ENCODE measurements around the gene GRAMD1B.

GRAMD1B gene

DNA sequence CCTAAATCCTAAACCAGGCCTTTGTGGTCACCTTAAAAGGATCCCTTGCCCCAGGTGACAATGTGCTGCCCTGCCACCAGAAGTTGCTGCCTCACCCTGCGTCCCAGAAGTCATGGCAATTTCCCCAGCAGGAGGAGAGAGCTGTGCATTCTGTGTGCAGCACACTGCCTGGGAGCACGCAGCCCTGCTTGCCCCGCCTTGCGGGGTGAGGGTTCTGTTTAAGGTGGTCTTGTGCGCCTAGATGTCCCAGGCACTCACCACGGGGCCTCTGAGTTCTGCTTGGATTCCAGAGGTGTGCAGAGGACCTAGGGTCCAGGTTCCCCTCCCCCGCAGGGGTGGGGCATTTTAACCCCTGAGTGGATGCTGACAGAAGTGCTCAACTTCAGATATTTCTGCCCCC, 95.0 kb downstream of the GRAMD1B start:
- intact Hi-C loops (cut with micrococcal nuclease) = no loop called here
- no peak overlapping the region for H3K4me3 Mint-ChIP-seq
- peaks cover 8% of the 10 kb centered on the region for H3K9me3 Mint-ChIP-seq
- H3K27me3 Mint-ChIP-seq = no peaks in the 10 kb centered on the region
- H3K36me3 Mint-ChIP-seq (ENCODE audit: low read depth) = no peaks in the 10 kb centered on the region
- H3K27ac Mint-ChIP-seq = peak overlapping the region; percentile 39
- H3K4me1 Mint-ChIP-seq (ENCODE audit: low read depth) = peaks cover 16% of the 10 kb centered on the region

DNA sequence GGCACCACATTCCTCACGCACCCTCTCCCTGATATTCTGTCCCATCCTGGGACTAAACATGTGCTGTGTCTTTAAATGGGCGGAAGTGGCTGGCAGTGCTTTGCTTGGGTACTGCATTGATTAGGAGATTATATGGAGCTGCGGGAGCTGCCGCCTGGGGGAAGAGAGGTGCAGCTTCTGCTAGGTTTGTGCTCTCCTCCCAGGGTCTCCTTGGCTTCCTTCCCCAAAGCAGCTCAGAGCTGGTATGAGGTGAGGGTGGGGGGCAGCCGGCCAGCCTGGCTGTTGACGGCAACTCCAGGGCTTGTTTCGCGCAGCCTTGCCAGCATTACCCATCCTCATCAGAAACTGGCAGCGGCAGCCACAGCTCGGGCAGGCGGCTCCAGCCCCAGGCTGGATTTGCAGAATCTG, 95.4 kb downstream of the GRAMD1B start:
- no peak overlapping the region for H3K4me3 Mint-ChIP-seq
- H3K4me1 Mint-ChIP-seq (ENCODE audit: low read depth) = peaks cover 16% of the 10 kb centered on the region
- H3K27ac Mint-ChIP-seq = peak overlapping the region; percentile 39
- H3K9me3 Mint-ChIP-seq = peaks cover 7% of the 10 kb centered on the region
- intact Hi-C loops (cut with micrococcal nuclease) = no loop called here
- H3K36me3 Mint-ChIP-seq (ENCODE audit: low read depth) = no peaks in the 10 kb centered on the region
- no peaks in the 10 kb centered on the region for H3K27me3 Mint-ChIP-seq

DNA sequence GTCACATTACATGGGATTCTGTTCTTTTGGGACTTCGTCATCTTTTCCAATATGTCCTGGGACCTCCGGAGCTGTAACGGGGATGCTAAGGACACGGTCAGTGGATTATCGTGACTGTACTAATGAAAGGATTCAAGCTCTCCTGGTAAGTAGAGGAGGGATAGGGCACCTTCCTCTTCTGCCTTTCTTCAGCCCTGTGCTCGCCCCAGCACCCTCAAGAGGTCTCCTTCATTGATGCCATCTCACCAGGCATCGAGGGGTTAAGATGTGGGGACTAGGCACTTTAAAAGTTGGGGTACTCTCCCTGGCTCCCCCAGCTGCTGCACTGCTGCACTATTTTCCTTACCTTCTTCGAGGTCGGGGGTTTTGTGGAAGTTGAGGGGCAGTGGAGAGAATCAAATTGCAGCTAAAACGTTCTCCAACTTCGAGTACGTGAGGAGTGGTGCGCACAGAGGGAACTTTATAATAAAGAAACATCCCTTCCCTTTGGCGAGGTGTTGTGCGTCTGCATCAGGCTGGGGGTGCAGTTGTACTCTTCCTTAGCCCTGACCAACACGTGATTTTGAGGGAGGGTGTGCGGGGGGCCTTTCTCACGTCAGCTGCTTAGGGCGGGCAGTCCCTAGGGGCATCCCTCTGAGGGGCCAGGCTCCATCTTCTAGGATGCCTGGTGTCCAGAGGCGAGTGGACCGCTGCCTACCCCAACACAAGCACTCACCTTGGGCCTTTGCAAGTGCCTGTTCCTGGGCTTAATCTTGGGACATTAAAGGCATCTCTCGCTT, 96.1 kb downstream of the GRAMD1B start:
- Mint-ChIP-seq H3K9me3 (no peaks in the 10 kb centered on the region), H3K27ac (no peak overlapping the region), H3K27me3 (no peaks in the 10 kb centered on the region), H3K4me1 (ENCODE audit: low read depth) (peaks cover 16% of the 10 kb centered on the region), H3K36me3 (ENCODE audit: low read depth) (no peaks in the 10 kb centered on the region), H3K4me3 (no peak overlapping the region)
- intact Hi-C loops (cut with micrococcal nuclease) = no loop called here

DNA sequence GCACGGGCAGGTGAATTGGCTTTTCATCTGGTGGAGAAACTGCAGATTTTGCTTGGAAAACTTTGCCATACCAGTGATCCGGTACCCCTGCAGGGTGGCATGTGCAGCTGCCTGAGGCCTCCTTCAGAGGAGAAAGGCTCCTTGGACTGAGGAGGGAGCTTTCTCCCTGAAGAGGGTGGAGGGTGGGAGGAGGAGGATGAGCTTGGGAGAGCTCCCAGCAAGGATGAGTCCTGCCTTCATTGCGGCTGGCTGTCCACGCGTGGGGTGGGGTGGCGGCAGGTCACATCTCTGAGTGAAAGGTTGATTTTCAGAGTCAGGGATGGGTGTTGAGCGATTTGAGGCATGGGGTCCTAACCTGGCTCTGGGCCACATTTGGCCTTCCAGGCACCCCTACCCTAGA, 96.8 kb downstream of the GRAMD1B start:
- no peak overlapping the region for H3K27ac Mint-ChIP-seq
- H3K9me3 Mint-ChIP-seq = no peaks in the 10 kb centered on the region
- H3K36me3 Mint-ChIP-seq (ENCODE audit: low read depth) = no peaks in the 10 kb centered on the region
- H3K4me3 Mint-ChIP-seq = no peak overlapping the region
- no peaks in the 10 kb centered on the region for H3K27me3 Mint-ChIP-seq
- H3K4me1 Mint-ChIP-seq (ENCODE audit: low read depth) = peaks cover 12% of the 10 kb centered on the region
- intact Hi-C loops (cut with micrococcal nuclease) = no loop called here

DNA sequence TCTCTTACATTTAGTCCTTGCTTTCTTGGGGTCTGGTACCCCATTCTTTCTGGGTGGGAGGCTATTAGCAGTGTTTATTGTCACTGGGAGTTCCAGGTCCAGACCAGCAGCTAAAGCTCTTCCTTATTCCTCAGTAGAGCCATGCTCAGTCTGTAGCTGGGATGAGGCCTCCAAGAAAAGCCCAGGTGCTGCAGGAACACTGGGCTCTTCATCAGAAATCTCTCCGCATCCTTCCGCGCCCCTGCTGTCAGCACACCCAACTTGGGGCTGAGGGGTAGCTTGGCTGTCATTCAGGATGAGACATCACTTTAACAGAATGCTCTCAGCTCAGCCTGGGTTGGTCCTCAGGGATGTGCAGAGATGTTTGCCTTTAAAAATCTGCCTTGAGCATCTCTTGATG, 97.5 kb downstream of the GRAMD1B start:
- intact Hi-C loops (cut with micrococcal nuclease) = no loop called here
- Mint-ChIP-seq H3K27me3 (no peaks in the 10 kb centered on the region), H3K9me3 (no peaks in the 10 kb centered on the region), H3K4me3 (no peak overlapping the region), H3K27ac (no peak overlapping the region), H3K36me3 (ENCODE audit: low read depth) (no peaks in the 10 kb centered on the region), H3K4me1 (ENCODE audit: low read depth) (peaks cover 6% of the 10 kb centered on the region)

DNA sequence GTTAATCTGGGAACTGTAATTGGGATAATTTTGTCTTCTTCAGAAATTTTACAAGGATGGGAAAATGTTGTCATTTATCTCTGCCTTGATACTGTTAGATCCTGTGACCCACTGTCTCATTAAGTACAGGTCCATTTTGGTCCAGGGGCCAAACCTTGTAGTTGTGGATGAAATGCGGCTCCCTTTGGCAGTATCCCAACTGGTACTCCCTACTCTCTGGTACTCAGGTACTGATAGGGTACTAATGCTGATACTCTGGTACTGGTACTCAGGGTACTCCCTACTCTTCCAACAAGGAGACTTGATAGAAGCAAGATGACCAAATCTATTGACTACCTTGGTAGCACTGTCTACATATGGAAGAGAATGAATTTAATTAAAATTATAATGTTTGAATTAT, 97.9 kb downstream of the GRAMD1B start:
- H3K27me3 Mint-ChIP-seq = no peaks in the 10 kb centered on the region
- no peaks in the 10 kb centered on the region for H3K9me3 Mint-ChIP-seq
- peaks cover 5% of the 10 kb centered on the region for H3K4me1 Mint-ChIP-seq (ENCODE audit: low read depth)
- intact Hi-C loops (cut with micrococcal nuclease) = no loop called here
- no peaks in the 10 kb centered on the region for H3K36me3 Mint-ChIP-seq (ENCODE audit: low read depth)
- no peak overlapping the region for H3K27ac Mint-ChIP-seq
- H3K4me3 Mint-ChIP-seq = no peak overlapping the region

GRCh38 chr11:123531325-123531724, 101.3 kb downstream of the GRAMD1B start:
- no peaks in the 10 kb centered on the region for H3K4me1 Mint-ChIP-seq (ENCODE audit: low read depth)
- no peaks in the 10 kb centered on the region for H3K9me3 Mint-ChIP-seq
- H3K27me3 Mint-ChIP-seq = no peaks in the 10 kb centered on the region
- intact Hi-C loops (cut with micrococcal nuclease) = no loop called here
- H3K27ac Mint-ChIP-seq = no peak overlapping the region
- no peak overlapping the region for H3K4me3 Mint-ChIP-seq
- no peaks in the 10 kb centered on the region for H3K36me3 Mint-ChIP-seq (ENCODE audit: low read depth)

GRCh38 chr11:123532131-123532530, 102.1 kb downstream of the GRAMD1B start:
- intact Hi-C loops (cut with micrococcal nuclease) = no loop called here
- Mint-ChIP-seq H3K36me3 (ENCODE audit: low read depth) (no peaks in the 10 kb centered on the region), H3K27ac (no peak overlapping the region), H3K27me3 (no peaks in the 10 kb centered on the region), H3K9me3 (no peaks in the 10 kb centered on the region), H3K4me1 (ENCODE audit: low read depth) (peaks cover 8% of the 10 kb centered on the region), H3K4me3 (no peak overlapping the region)

- H3K36me3 Mint-ChIP-seq (ENCODE audit: low read depth) = no peaks in the 10 kb centered on the region
- no peaks in the 10 kb centered on the region for H3K27me3 Mint-ChIP-seq
- no peak overlapping the region for H3K4me3 Mint-ChIP-seq
- H3K9me3 Mint-ChIP-seq = no peaks in the 10 kb centered on the region
- H3K4me1 Mint-ChIP-seq (ENCODE audit: low read depth) = peaks cover 21% of the 10 kb centered on the region
- no peak overlapping the region for H3K27ac Mint-ChIP-seq
- intact Hi-C loops (cut with micrococcal nuclease) = no loop called here
These were observed 105.3 kb downstream of the GRAMD1B start for GRCh38 chr11:123535401-123535800.

- Mint-ChIP-seq H3K4me1 (ENCODE audit: low read depth) (peaks cover 21% of the 10 kb centered on the region), H3K9me3 (no peaks in the 10 kb centered on the region), H3K27ac (no peak overlapping the region), H3K36me3 (ENCODE audit: low read depth) (no peaks in the 10 kb centered on the region), H3K27me3 (no peaks in the 10 kb centered on the region), H3K4me3 (no peak overlapping the region)
- intact Hi-C loops (cut with micrococcal nuclease) = no loop called here
These were observed 106.8 kb downstream of the GRAMD1B start for GRCh38 chr11:123536690-123537437.

DNA sequence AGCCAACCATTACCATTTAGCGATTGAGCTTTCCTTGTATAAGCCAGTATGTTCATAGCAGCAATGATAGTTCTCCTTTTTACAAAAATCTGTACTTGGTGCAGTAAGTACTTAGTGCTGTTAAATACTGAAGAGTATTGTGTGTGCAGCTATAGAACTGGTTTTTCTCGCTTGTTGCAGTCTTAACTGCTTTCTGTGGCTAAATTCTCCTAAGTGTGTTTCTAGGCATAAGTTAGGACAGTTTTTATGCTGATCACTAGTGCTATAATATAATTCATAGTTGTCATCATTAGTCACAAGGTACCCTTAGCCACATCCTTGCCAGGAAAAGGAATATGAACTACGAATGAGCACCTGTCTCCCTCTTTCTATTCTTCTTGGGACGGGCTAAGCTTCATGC, 107.7 kb downstream of the GRAMD1B start:
- Mint-ChIP-seq H3K9me3 (no peaks in the 10 kb centered on the region), H3K4me3 (no peak overlapping the region), H3K27ac (no peak overlapping the region), H3K4me1 (ENCODE audit: low read depth) (peaks cover 21% of the 10 kb centered on the region), H3K27me3 (no peaks in the 10 kb centered on the region), H3K36me3 (ENCODE audit: low read depth) (no peaks in the 10 kb centered on the region)
- intact Hi-C loops (cut with micrococcal nuclease) = no loop called here

GRCh38 chr11:123543797-123544196, 113.7 kb downstream of the GRAMD1B start:
- Mint-ChIP-seq H3K4me1 (ENCODE audit: low read depth) (peaks cover 40% of the 10 kb centered on the region), H3K4me3 (no peak overlapping the region), H3K27ac (no peak overlapping the region), H3K36me3 (ENCODE audit: low read depth) (no peaks in the 10 kb centered on the region), H3K9me3 (no peaks in the 10 kb centered on the region), H3K27me3 (no peaks in the 10 kb centered on the region)
- intact Hi-C loops (cut with micrococcal nuclease) = no loop called here

GRCh38 chr11:123544631-123545375, 114.7 kb downstream of the GRAMD1B start:
- H3K4me3 Mint-ChIP-seq = no peak overlapping the region
- H3K9me3 Mint-ChIP-seq = no peaks in the 10 kb centered on the region
- no peak overlapping the region for H3K27ac Mint-ChIP-seq
- no peaks in the 10 kb centered on the region for H3K36me3 Mint-ChIP-seq (ENCODE audit: low read depth)
- intact Hi-C loops (cut with micrococcal nuclease) = no loop called here
- H3K27me3 Mint-ChIP-seq = no peaks in the 10 kb centered on the region
- H3K4me1 Mint-ChIP-seq (ENCODE audit: low read depth) = peaks cover 37% of the 10 kb centered on the region

GRCh38 chr11:123545726-123546270, 115.7 kb downstream of the GRAMD1B start:
- Mint-ChIP-seq H3K4me1 (ENCODE audit: low read depth) (peaks cover 45% of the 10 kb centered on the region), H3K36me3 (ENCODE audit: low read depth) (no peaks in the 10 kb centered on the region), H3K27me3 (no peaks in the 10 kb centered on the region), H3K27ac (no peak overlapping the region), H3K9me3 (no peaks in the 10 kb centered on the region), H3K4me3 (no peak overlapping the region)
- intact Hi-C loops (cut with micrococcal nuclease) = no loop called here
